Activated B cell treated with CpG ODN at 0.5 μM for 24 hours (primary cell): ENCODE measurements around the gene TENM4. TPM values are rescaled to one million over a fixed set of nuclear protein-coding genes. Genes with fewer than 3 reads are reported as not detected.

Experiments
- ATAC-seq: fragments of 200-7000 bp; cut with Tn5 transposase; one replicate; pipeline ENCODE4 v1.10.0; 2021; ENCODE audit warnings: low read depth, mild to moderate bottlenecking, moderate library complexity
- CTCF ChIA-PET: fragments of 350-600 bp; sonication (Branson Sonifier 250); formaldehyde crosslinking; loops from one replicate; lab custom pipeline; 2021; ENCODE audit warnings: antibody characterized with exemption; lab: Charles Lee
- POLR2A ChIA-PET: fragments of 350-600 bp; sonication (Branson Sonifier 250); formaldehyde crosslinking; loops from one replicate; lab custom pipeline; 2021; ENCODE audit warnings: antibody characterized with exemption; lab: Charles Lee
- DNase-seq: peaks from one replicate; pipeline ENCODE4 v3.0.0; 2022
- H3K27ac Mint-ChIP-seq: one replicate; pipeline ENCODE4 v1.8.0; 2020; ENCODE audit warnings: mixed read lengths
- H3K27me3 Mint-ChIP-seq: one replicate; pipeline ENCODE4 v1.8.0; 2021; ENCODE audit warnings: mixed read lengths
- H3K36me3 Mint-ChIP-seq: one replicate; pipeline ENCODE4 v1.8.0; 2021; ENCODE audit warnings: low read depth, mixed read lengths
- H3K4me1 Mint-ChIP-seq: one replicate; pipeline ENCODE4 v1.8.0; 2021; ENCODE audit warnings: mixed read lengths
- H3K4me3 Mint-ChIP-seq: one replicate; pipeline ENCODE4 v1.8.0; 2020; ENCODE audit warnings: mild to moderate bottlenecking, mixed read lengths
- H3K9me3 Mint-ChIP-seq: one replicate; pipeline ENCODE4 v1.8.0; 2020; ENCODE audit warnings: mixed read lengths
- CTCF ChIP-seq: fragments of 200-600 bp; IDR thresholded peaks from one replicate; pipeline ENCODE4 v1.8.0; 2022; ENCODE audit warnings: antibody characterized with exemption, mild to moderate bottlenecking
- intact Hi-C: fragments of 100-400 bp; cut with micrococcal nuclease; formaldehyde crosslinking; loops from one replicate; pipeline ENCODE4 v1.15.1; 2024
- total RNA-seq: library from RNA; stranded (reverse); gene quantifications from 2 replicates; pipeline ENCODE4 v1.2.3, GENCODE V29; 2022

The TENM4 gene
- total RNA-seq, 1 donor from 2014 or later: 2.4 TPM

DNA sequence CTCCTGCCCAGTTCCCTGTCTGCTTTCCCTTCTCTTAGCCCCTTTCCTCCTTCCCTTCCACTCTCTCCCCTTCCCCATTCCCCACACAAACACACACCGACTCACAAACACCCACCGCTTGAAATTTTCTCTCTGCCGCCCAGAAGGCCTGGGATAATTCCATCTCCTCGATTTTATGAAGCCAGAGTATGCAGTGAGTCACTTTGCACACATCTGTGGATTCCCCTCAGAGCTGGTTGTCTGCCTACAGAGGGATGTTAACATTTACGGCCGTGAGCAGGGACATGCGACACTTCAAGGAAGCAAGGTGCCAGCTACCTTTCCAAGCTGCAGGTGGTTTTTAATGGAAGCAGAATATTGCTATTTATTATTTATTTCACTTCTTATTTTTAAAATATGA lies 332.0 kb downstream of the TENM4 start:
- H3K4me3 Mint-ChIP-seq: no peak overlapping the region
- no peaks in the 10 kb centered on the region for H3K9me3 Mint-ChIP-seq
- no peaks in the 10 kb centered on the region for H3K4me1 Mint-ChIP-seq
- no peak overlapping the region for H3K27ac Mint-ChIP-seq
- DNase-seq (no peak), ATAC-seq (no peak)
- TF ChIP-seq CTCF: no peak
- ChIA-PET POLR2A (no interaction called here), CTCF (interaction anchor here (0.5 to 1.1 kb wide), 2 partner anchors 11 to 22 kb away, joined by 3 read pairs; no protein-coding TSS in a partner anchor)
- peaks cover 3% of the 10 kb centered on the region for H3K27me3 Mint-ChIP-seq
- no peaks in the 10 kb centered on the region for H3K36me3 Mint-ChIP-seq
- intact Hi-C loops: no loop called here

GRCh38 chr11:79102840-79103239 lies 338.0 kb downstream of the TENM4 start:
- Mint-ChIP-seq H3K9me3 (no peaks in the 10 kb centered on the region), H3K4me3 (no peak overlapping the region), H3K27ac (no peak overlapping the region), H3K27me3 (peaks cover 14% of the 10 kb centered on the region), H3K4me1 (no peaks in the 10 kb centered on the region), H3K36me3 (no peaks in the 10 kb centered on the region)
- ATAC-seq: no peak
- ChIA-PET POLR2A (no interaction called here), CTCF (no interaction called here)
- no peak for DNase-seq
- no peak for TF ChIP-seq CTCF
- intact Hi-C loops: no loop called here

DNA sequence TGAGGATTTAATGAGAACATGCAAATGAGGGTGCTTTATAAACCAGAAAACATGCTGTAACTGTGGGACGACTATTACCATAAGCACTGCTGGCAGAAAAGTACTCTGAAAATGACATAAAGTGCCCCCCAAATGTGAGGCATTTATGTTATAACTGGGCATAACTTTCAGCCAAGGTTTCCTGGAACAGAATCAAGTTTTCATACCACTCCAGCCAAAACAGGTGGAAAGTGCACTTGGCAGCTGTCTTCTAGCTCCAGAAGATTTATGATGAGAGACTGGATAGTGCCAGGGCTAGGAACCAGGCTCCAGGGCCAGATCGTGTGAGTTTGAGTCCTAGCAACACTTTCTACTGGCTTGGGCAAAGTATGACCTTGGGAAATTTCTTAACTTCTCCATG lies 339.2 kb downstream of the TENM4 start:
- Mint-ChIP-seq H3K27me3 (peaks cover 16% of the 10 kb centered on the region), H3K4me3 (no peak overlapping the region), H3K36me3 (no peaks in the 10 kb centered on the region), H3K4me1 (no peaks in the 10 kb centered on the region), H3K27ac (no peak overlapping the region), H3K9me3 (no peaks in the 10 kb centered on the region)
- no peak for TF ChIP-seq CTCF
- intact Hi-C loops: no loop called here
- no peak for ATAC-seq
- ChIA-PET POLR2A (no interaction called here), CTCF (interaction anchor here (1.0 to 2.8 kb wide), 2 partner anchors 456 to 458 kb away, joined by 3 to 15 read pairs; no protein-coding TSS in a partner anchor)
- DNase-seq: no peak

GRCh38 chr11:79100093-79100910 lies 340.5 kb downstream of the TENM4 start:
- Mint-ChIP-seq H3K27ac (no peak overlapping the region), H3K27me3 (peaks cover 17% of the 10 kb centered on the region), H3K4me3 (no peak overlapping the region), H3K4me1 (no peaks in the 10 kb centered on the region), H3K9me3 (no peaks in the 10 kb centered on the region), H3K36me3 (no peaks in the 10 kb centered on the region)
- CTCF ChIA-PET: interaction anchor here (1.0 to 2.8 kb wide), 5 partner anchors 10 to 454 kb away, joined by 3 to 15 read pairs (median 4); no protein-coding TSS in a partner anchor
- ATAC-seq (peak; percentile 64), DNase-seq (no peak)
- no peak for TF ChIP-seq CTCF
- POLR2A ChIA-PET: interaction anchor here (0.6 kb wide), 1 partner anchor 471 kb away, joined by 5 read pairs; no protein-coding TSS in a partner anchor
- intact Hi-C loops: loop anchor here (1.0 kb wide), 1 partner anchor 455 kb away; no protein-coding TSS in a partner anchor

DNA sequence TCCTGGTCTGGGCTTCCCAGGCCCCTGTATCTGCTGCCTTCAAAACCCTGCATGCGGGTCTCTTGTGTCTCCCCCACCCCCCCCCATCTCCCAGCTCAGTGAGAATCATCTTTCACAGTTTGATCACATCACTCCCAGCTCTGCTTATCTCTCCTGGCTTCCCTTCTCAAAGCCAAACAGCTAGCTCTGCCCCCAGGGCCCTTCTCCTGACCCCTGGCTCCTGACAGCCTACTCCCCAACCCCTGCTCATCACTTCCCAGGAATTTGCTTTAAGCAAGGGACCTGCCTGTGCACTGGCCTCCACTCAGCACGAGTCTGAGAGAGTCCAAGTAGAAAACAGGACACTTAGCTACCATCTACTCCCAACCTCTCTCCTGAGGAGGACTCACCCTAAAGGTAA lies 342.7 kb downstream of the TENM4 start:
- no peak for DNase-seq
- Mint-ChIP-seq H3K4me1 (no peaks in the 10 kb centered on the region), H3K27me3 (peaks cover 14% of the 10 kb centered on the region), H3K27ac (no peak overlapping the region), H3K4me3 (no peak overlapping the region), H3K9me3 (peaks cover 3% of the 10 kb centered on the region), H3K36me3 (no peaks in the 10 kb centered on the region)
- ChIA-PET CTCF (interaction anchor here (0.8 kb wide), 1 partner anchor 11 kb away, joined by 3 read pairs; no protein-coding TSS in a partner anchor), POLR2A (no interaction called here)
- ATAC-seq: no peak
- no peak for TF ChIP-seq CTCF
- intact Hi-C loops: no loop called here
